ENCODE measurements around the gene HTR4.

DNA sequence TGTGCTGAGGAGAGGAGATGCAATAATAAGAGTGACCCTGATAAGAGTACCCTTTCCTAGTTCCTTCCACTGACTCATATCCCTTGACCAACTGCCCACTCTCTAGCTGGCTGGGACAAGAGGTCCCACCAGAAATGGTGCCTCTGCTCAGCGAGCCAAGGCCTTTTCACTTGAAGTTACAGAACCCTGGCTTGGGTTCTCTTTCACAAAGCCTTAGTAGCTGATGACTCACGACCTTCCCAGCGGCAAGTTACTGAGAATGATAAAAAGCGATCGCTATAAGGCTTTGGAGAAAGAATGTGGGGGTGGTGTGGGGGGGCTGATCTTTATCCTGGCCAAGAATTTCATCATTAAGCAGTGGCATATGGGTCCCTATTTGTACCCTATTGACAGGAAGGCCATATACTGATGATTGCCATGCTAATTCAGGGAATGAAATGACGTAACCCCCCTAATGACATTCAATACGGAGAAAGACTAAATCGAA is 180.3 kb downstream of the HTR4 start:
- TF ChIP-seq, protein P1, sequence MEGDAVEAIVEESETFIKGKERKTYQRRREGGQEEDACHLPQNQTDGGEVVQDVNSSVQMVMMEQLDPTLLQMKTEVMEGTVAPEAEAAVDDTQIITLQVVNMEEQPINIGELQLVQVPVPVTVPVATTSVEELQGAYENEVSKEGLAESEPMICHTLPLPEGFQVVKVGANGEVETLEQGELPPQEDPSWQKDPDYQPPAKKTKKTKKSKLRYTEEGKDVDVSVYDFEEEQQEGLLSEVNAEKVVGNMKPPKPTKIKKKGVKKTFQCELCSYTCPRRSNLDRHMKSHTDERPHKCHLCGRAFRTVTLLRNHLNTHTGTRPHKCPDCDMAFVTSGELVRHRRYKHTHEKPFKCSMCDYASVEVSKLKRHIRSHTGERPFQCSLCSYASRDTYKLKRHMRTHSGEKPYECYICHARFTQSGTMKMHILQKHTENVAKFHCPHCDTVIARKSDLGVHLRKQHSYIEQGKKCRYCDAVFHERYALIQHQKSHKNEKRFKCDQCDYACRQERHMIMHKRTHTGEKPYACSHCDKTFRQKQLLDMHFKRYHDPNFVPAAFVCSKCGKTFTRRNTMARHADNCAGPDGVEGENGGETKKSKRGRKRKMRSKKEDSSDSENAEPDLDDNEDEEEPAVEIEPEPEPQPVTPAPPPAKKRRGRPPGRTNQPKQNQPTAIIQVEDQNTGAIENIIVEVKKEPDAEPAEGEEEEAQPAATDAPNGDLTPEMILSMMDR (IDR thresholded peaks at IDR 0.05; ENCODE audit: borderline replicate concordance, extremely low read depth, low read length, poor library complexity, severe bottlenecking): no peak
- TF ChIP-seq EZH2 (IDR thresholded peaks at IDR 0.05; ENCODE audit: borderline replicate concordance, low read depth, low read length, severe bottlenecking): no peak
